SJCRH30 (cell line): ENCODE measurements around the gene LRIG1. TPM values are rescaled to one million over a fixed set of nuclear protein-coding genes. Genes with fewer than 3 reads are reported as not detected.

Experiments
- DNase-seq, 2 experiments: peaks; one replicate each; pipeline ENCODE4 v3.0.0-alpha.2; 2015 to 2020
- H3K27ac ChIP-seq: fragments of 250-450 bp; sonication (Bioruptor Pico); 2 replicates; pipeline ENCODE4 v1.5.1; 2020; ENCODE audit warnings: mild to moderate bottlenecking, moderate library complexity
- H3K27me3 ChIP-seq: fragments of 250-450 bp; sonication (Bioruptor Pico); 2 replicates; pipeline ENCODE4 v1.5.1; 2020; ENCODE audit warnings: mild to moderate bottlenecking, moderate library complexity
- H3K36me3 ChIP-seq: fragments of 250-450 bp; sonication (Bioruptor Pico); 2 replicates; pipeline ENCODE4 v1.5.1; 2020; ENCODE audit warnings: mild to moderate bottlenecking, moderate library complexity
- H3K4me1 ChIP-seq: fragments of 250-450 bp; sonication (Bioruptor Pico); 2 replicates; pipeline ENCODE4 v1.5.1; 2020; ENCODE audit warnings: mild to moderate bottlenecking, moderate library complexity
- H3K4me3 ChIP-seq: fragments of 250-450 bp; sonication (Bioruptor Pico); 2 replicates; pipeline ENCODE4 v1.5.1; 2020; ENCODE audit warnings: mild to moderate bottlenecking, moderate library complexity
- H3K9me3 ChIP-seq: fragments of 250-450 bp; sonication (Bioruptor Pico); replicated peaks from 2 replicates; pipeline ENCODE4 v1.5.1; 2020; ENCODE audit warnings: mild to moderate bottlenecking, moderate library complexity
- total RNA-seq: library from RNA; depleted of rRNA; stranded (reverse); fragments of >200 nt; shearing (Covaris generic); gene quantifications from 2 replicates; pipeline ENCODE4 v1.2.3, GENCODE V29; 2014

The LRIG1 gene
- total RNA-seq, 1 experiment from 2014 or later: 16.9 TPM

DNA sequence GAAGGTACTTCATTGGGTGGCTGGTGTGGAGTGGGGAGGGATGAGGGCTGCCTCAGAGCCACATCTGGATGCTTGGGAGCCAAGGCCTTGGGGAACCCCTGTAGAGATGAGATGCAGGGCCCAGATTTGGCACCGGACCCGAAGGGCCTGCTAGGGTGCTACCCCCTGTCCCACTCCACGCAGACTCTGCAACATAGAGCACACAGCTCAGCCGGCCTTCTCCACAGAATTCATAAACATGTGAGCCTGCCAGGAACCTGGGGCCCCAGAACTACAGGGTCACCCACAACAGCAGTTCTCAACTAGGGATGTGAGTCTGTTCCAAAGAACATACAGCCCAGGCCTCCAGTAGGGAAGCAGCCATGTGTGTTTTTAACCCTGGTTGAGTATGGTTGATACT is 62.8 kb downstream of the LRIG1 start:
- Histone ChIP-seq H3K9me3 (no peaks in the 10 kb centered on the region), H3K4me1 (peaks cover 16% of the 10 kb centered on the region)

DNA sequence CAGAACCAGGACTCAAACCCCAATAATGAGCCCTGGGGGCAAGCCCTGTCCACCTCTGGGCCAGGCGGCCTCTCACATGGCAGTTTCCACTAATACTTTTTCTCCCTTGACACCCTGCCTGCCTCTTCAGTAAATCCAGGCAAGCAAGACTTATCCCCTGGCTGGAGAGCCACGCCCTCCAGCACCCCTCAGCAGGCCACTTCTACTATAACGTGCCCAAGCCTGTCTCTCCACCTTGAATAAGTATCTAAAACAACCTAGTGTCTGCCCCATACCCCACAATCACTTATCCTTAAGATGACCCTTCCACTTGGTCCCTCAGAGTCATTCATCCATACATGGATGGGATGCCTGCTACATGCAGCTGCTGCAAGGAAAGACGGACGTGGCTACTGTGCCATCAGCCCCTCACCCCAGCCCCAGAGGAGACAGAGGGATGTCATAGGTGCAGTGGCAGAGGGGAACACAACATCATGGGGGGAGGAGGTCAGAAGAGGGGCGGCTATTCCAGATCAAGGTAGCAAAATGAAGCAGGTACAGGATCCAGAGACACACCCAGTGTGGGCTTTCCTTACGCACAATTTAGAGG is 63.4 kb downstream of the LRIG1 start:
- no peak for DNase-seq
- Histone ChIP-seq H3K9me3 (no peaks in the 10 kb centered on the region), H3K4me3 (no peak overlapping the region), H3K4me1 (peaks cover 16% of the 10 kb centered on the region), H3K27me3 (no peaks in the 10 kb centered on the region), H3K36me3 (no peaks in the 10 kb centered on the region), H3K27ac (no peak overlapping the region)

More for the DNA sequence above, 62.8 kb downstream of the LRIG1 start:
- Histone ChIP-seq H3K27me3 (no peaks in the 10 kb centered on the region), H3K36me3 (no peaks in the 10 kb centered on the region), H3K4me3 (no peak overlapping the region), H3K27ac (no peak overlapping the region)
- DNase-seq: no peak

DNA sequence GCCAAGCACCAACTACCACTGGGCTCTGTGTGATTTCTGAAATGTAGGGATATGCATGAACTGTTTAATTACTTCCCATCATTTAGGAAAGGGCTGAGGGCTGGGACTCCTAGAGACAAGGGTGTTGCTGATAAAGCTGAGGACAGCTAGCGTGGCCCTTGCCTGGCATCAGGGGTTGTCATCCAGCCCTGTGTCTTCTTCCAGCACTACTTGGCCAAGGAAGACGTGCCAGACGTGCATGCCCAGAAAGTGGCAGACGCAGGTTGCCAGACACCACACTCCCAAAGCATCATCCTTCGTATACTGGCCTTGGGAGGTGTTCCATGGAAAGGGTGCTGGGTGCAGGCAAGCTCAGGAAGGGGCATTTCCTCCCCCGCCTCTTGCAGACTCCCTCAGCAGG is 64.8 kb downstream of the LRIG1 start:
- peaks cover 10% of the 10 kb centered on the region for H3K4me1 ChIP-seq
- H3K9me3 ChIP-seq: no peaks in the 10 kb centered on the region
- H3K4me3 ChIP-seq: no peak overlapping the region
- no peak overlapping the region for H3K27ac ChIP-seq
- DNase-seq: no peak
- H3K36me3 ChIP-seq: no peaks in the 10 kb centered on the region
- H3K27me3 ChIP-seq: no peaks in the 10 kb centered on the region

GRCh38 chr3:66434726-66435125 is 66.1 kb downstream of the LRIG1 start:
- no peaks in the 10 kb centered on the region for H3K9me3 ChIP-seq
- DNase-seq: no peak
- no peak overlapping the region for H3K27ac ChIP-seq
- H3K36me3 ChIP-seq: no peaks in the 10 kb centered on the region
- no peak overlapping the region for H3K4me3 ChIP-seq
- no peaks in the 10 kb centered on the region for H3K4me1 ChIP-seq
- H3K27me3 ChIP-seq: no peaks in the 10 kb centered on the region

DNA sequence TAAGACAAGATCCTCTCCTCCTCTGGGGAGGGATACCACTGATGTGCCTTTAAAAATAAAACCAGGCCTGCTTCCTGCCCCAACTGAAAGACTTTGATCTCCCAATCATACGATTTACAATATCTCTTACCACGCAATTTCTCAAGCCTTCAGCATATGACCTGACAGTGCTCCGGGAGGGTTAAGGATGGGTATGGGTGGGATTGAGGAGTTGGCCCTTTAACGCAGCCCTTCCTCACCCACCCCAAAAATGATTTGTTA is 67.4 kb downstream of the LRIG1 start:
- Histone ChIP-seq H3K4me1 (peaks cover 7% of the 10 kb centered on the region), H3K36me3 (no peaks in the 10 kb centered on the region), H3K9me3 (no peaks in the 10 kb centered on the region), H3K27me3 (no peaks in the 10 kb centered on the region), H3K27ac (no peak overlapping the region), H3K4me3 (no peak overlapping the region)
- no peak for DNase-seq

GRCh38 chr3:66432767-66433521 is 67.9 kb downstream of the LRIG1 start:
- H3K9me3 ChIP-seq: no peaks in the 10 kb centered on the region
- H3K4me1 ChIP-seq: peaks cover 12% of the 10 kb centered on the region
- H3K36me3 ChIP-seq: no peaks in the 10 kb centered on the region
- no peaks in the 10 kb centered on the region for H3K27me3 ChIP-seq
- H3K27ac ChIP-seq: no peak overlapping the region
- H3K4me3 ChIP-seq: no peak overlapping the region
- peak in 1 of 2 experiments; percentile 8 for DNase-seq

DNA sequence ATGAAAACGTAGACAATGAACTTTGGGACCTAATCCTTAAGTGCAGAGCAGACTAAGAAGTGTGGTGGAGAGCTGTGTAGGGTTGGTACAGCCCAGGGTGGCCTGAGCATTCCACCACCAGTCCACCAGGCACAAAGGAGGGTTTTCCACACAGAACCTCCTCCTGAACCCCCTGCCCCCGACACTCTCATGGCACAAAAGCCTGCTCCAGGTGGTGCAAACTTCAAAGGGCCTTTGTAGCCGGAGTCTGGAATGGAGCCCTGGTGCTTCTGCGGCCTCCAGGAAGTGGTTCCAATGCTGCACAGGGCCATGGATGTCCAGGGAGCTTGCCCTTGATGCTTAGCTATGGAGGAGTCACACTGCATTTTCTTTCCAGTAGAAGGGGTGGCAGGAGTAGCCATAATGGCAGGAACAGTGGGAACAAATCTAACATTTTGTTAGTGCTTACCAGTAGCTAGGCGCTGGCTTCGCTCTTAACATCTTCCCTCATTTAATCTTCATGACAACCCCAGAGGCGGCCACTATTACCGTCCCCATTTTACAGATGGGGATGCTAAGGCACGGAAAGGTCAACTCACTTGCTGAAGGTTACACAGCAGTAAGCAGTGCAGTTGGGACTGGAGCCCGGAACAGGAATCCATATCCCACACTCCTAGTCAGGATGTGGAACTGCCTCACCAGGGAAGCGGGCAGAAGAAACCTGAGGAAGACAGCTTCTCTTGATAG is 68.6 kb downstream of the LRIG1 start:
- no peak for DNase-seq
- H3K4me1 ChIP-seq: peaks cover 13% of the 10 kb centered on the region
- no peak overlapping the region for H3K4me3 ChIP-seq
- H3K9me3 ChIP-seq: no peaks in the 10 kb centered on the region
- no peaks in the 10 kb centered on the region for H3K27me3 ChIP-seq
- no peak overlapping the region for H3K27ac ChIP-seq
- no peaks in the 10 kb centered on the region for H3K36me3 ChIP-seq

DNA sequence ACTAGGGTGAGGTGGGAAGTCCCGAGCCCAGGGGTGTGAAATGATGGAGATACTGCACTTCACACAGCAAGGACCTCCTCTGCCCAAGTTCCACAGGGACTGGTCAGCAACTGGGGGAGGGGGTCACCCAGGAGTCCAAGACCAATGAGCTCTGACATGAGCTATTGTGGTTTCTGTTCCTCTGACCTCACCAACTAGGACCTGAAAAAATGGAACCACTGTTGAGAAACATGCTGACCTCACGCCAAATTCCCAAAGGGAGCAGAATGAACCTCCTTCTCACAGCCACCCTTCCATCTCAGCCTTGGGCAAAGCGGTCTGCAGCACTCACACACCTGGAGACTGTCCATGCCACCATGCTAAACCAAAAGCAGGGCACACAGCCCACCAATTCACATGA is 69.3 kb downstream of the LRIG1 start:
- H3K27me3 ChIP-seq: no peaks in the 10 kb centered on the region
- H3K27ac ChIP-seq: no peak overlapping the region
- H3K9me3 ChIP-seq: no peaks in the 10 kb centered on the region
- no peak overlapping the region for H3K4me3 ChIP-seq
- no peaks in the 10 kb centered on the region for H3K36me3 ChIP-seq
- peaks cover 16% of the 10 kb centered on the region for H3K4me1 ChIP-seq
- no peak for DNase-seq

DNA sequence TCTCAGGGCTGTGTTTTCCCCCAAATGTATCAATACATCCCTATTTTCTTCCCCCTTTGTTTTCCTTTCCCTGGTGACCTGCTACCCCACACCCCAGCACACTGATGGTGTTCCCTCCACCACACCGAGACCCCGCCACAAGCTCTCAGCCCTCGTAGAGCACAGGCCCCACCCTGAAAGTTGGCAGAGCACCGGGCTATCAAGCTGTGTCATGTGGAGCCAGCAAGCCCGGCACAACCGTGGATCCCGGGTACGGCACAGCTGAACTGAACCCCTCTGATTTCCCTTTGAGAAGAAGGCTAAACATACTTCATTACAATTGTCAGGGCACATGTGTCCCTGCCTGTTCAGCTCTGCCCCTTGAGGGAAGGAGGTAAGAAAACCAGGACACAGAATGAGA is 69.9 kb downstream of the LRIG1 start:
- no peaks in the 10 kb centered on the region for H3K27me3 ChIP-seq
- H3K36me3 ChIP-seq: no peaks in the 10 kb centered on the region
- peaks cover 23% of the 10 kb centered on the region for H3K4me1 ChIP-seq
- DNase-seq: no peak
- no peak overlapping the region for H3K4me3 ChIP-seq
- no peak overlapping the region for H3K27ac ChIP-seq
- no peaks in the 10 kb centered on the region for H3K9me3 ChIP-seq

GRCh38 chr3:66428733-66429132 is 72.1 kb downstream of the LRIG1 start:
- Histone ChIP-seq H3K27ac (peak overlapping the region; percentile 31; the same call in 1 of the 2 replicates), H3K4me3 (no peak overlapping the region), H3K27me3 (no peaks in the 10 kb centered on the region), H3K36me3 (no peaks in the 10 kb centered on the region), H3K4me1 (peaks cover 27% of the 10 kb centered on the region), H3K9me3 (no peaks in the 10 kb centered on the region)
- peak; percentile 81 to 89 for DNase-seq

DNA sequence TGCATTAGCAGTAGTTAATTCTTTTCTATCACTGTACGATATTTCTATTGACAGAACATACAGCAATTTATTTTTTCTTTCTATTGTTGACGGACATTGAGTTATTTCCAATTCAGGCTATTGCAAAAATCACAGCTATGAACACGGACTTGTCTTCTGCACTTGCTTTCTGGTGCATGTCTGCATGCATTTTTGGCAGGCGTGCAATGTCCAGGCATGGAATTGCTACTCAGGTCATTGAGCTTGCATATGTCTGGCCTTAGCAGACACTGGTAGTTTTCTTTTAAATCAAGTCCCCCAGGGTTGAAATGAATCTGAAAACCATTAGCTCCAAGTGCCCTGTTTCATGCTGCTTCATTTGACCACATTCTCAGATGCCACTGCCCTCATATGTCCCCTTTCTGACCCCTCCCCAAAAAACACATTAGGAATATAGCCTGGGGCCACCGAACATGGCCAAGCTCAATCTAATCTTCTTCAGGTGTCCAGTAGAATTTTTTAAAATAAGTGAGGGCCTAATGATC is 72.8 kb downstream of the LRIG1 start:
- H3K4me3 ChIP-seq: no peak overlapping the region
- H3K27ac ChIP-seq: peak overlapping the region; percentile 31; the same call in 1 of the 2 replicates
- no peaks in the 10 kb centered on the region for H3K27me3 ChIP-seq
- no peak for DNase-seq
- no peaks in the 10 kb centered on the region for H3K9me3 ChIP-seq
- peaks cover 27% of the 10 kb centered on the region for H3K4me1 ChIP-seq
- no peaks in the 10 kb centered on the region for H3K36me3 ChIP-seq

GRCh38 chr3:66427352-66427751 is 73.5 kb downstream of the LRIG1 start:
- no peak for DNase-seq
- no peaks in the 10 kb centered on the region for H3K27me3 ChIP-seq
- H3K9me3 ChIP-seq: no peaks in the 10 kb centered on the region
- no peak overlapping the region for H3K4me3 ChIP-seq
- no peaks in the 10 kb centered on the region for H3K36me3 ChIP-seq
- H3K4me1 ChIP-seq: peaks cover 27% of the 10 kb centered on the region
- H3K27ac ChIP-seq: no peak overlapping the region

DNA sequence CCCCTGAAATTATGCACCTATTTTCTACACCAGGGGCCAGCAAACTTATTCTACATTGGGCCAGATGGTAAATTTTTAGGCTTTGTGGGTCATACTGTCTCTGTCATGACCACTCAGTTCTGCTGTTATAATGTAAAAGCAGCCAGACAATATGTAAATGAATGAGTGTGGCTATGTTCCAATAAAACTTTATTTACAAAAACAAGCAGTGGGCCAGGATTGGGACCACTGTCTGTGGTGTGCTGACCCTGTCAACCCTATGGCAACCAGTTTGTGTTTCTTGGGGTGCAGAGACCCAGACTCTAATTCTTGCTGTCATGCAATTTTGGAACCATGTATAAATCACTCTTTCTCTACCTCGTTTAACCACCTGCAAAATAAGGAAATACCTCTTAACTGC is 74.7 kb downstream of the LRIG1 start:
- no peak for DNase-seq
- H3K4me3 ChIP-seq: no peak overlapping the region
- no peaks in the 10 kb centered on the region for H3K27me3 ChIP-seq
- no peaks in the 10 kb centered on the region for H3K36me3 ChIP-seq
- no peaks in the 10 kb centered on the region for H3K9me3 ChIP-seq
- no peak overlapping the region for H3K27ac ChIP-seq
- H3K4me1 ChIP-seq: peaks cover 27% of the 10 kb centered on the region

DNA sequence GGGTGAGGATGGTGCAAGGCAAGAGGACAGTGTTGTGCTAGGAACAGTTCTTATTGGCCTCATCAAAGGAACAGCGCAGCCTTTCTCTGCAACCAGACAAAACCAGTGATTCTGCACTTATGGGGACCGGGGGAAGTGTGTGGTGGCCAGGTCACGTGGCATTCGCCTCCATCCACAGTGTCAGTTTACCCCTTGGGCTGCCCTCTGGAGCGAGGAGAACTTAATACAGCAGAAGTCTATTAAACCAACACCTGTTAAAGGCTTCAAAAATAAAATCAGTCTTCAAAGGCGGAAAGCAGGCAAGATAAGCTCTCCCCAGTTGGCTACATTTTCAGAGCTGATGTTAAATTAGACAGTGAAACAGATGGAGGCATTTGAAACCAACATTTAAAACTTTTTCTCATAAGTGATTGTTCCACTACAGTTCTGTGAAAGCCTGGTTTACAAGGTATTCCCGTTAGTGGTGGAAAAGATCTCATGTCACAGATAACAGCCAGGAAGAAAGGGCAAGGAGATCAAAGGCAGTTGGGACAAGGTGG is 75.2 kb downstream of the LRIG1 start:
- Histone ChIP-seq H3K4me1 (peaks cover 27% of the 10 kb centered on the region), H3K36me3 (no peaks in the 10 kb centered on the region), H3K9me3 (no peaks in the 10 kb centered on the region), H3K27ac (no peak overlapping the region), H3K4me3 (no peak overlapping the region), H3K27me3 (no peaks in the 10 kb centered on the region)
- DNase-seq: peak; percentile 11 to 57

GRCh38 chr3:66425032-66425431 is 75.8 kb downstream of the LRIG1 start:
- no peak for DNase-seq

More at GRCh38 chr3:66425032-66425431, 75.8 kb downstream of the LRIG1 start:
- no peak overlapping the region for H3K4me3 ChIP-seq
- no peaks in the 10 kb centered on the region for H3K36me3 ChIP-seq
- H3K27me3 ChIP-seq: no peaks in the 10 kb centered on the region
- H3K27ac ChIP-seq: no peak overlapping the region
- H3K4me1 ChIP-seq: peaks cover 27% of the 10 kb centered on the region
- H3K9me3 ChIP-seq: no peaks in the 10 kb centered on the region
